Psoas muscle (tissue), 8 donors: ENCODE results near the gene GSX1. TPM values are rescaled to one million over a fixed set of nuclear protein-coding genes. Genes with fewer than 3 reads are reported as not detected.

Experiments used
- ATAC-seq, 4 donors: fragments of 200-7000 bp; cut with Tn5 transposase; one replicate each; pipeline ENCODE4 v1.9.1; 2020; ENCODE audit warnings: moderate library complexity in 3 of 4, mild to moderate bottlenecking in 2 of 4
- DNase-seq, 2 donors: peaks; one replicate each; pipeline ENCODE4 v3.0.0-alpha.2; 2020
- H3K27ac ChIP-seq: fragments of 200-600 bp; one replicate; pipeline ENCODE4 v1.8.0; 2022
- H3K27me3 ChIP-seq, 3 donors: fragments of 200-600 bp in 1 of 3; one replicate each; pipeline versions ENCODE4 v1.6.1 to v1.8.0; 2013 to 2022; ENCODE audit warnings: low read length in 2 of 3, mild to moderate bottlenecking in 2 of 3, moderate library complexity in 1 of 3; ENCODE audit not compliant: insufficient read depth in 3 of 3
- H3K36me3 ChIP-seq, 2 donors: fragments of 200-600 bp in 1 of 2; one replicate each; pipeline versions ENCODE4 v1.6.1 to v1.8.0; 2013 to 2022; ENCODE audit warnings: low read depth in 1 of 2, mild to moderate bottlenecking in 1 of 2, moderate library complexity in 1 of 2; ENCODE audit not compliant: insufficient read depth in 1 of 2
- H3K4me1 ChIP-seq: fragments of 200-600 bp; one replicate; pipeline ENCODE4 v1.8.0; 2022
- H3K4me3 ChIP-seq: fragments of 200-600 bp; one replicate; pipeline ENCODE4 v1.8.0; 2022; ENCODE audit warnings: mild to moderate bottlenecking
- H3K9me3 ChIP-seq: fragments of 200-600 bp; one replicate; pipeline ENCODE4 v1.8.0; 2022
- CTCF ChIP-seq: fragments of 200-600 bp; IDR thresholded peaks from one replicate; pipeline ENCODE4 v1.8.0; 2022; ENCODE audit warnings: antibody characterized with exemption
- WGBS, 3 donors: extraction: QIAGEN DNeasy Blood & Tissue Kit; methylation state at CpG; one replicate each; pipeline versions ENCODE4 v1.1.6 to v1.1.7; 2013; 5-methylcytosine and 5-hydroxymethylcytosine counted together
- intact Hi-C, 2 donors: fragments of 100-400 bp; cut with DNase I; formaldehyde crosslinking; loops; one replicate each; pipeline versions ENCODE4 v1.11.0 to v1.14.2; 2022
- polyA plus RNA-seq, 3 donors: library from polyadenylated mRNA; stranded (reverse); fragments of 200-250 nt; gene quantifications; one replicate each; pipeline ENCODE4 v1.2.3, GENCODE V29; 2013
- total RNA-seq, 4 donors: library from RNA; stranded (reverse); fragmentation: NEBNext Ultra II Directional in 2 of 4; extraction: Animal tissue kit (Norgen Biotek cat#: 25700) in 2 of 4; gene quantifications; one replicate each; pipeline versions ENCODE4 v1.2.1 to v1.2.4, GENCODE V29; 2021 to 2023
- donor health status: healthy with polysubstance abuse.
- donor health status: DM: no; HTN: no; CAD: no; lungs with moderate emphysema.
- donor health status: Bipolar disorder and iron deficiency.
- donor health status: healthy.
- donor health status: DM: yes; HTN: yes; CAD: no.
- donor health status: DM: no; HTN: no; CAD: no.
- donor health status: DM: no; HTN: no; CAD: no.
- donor health status: DM: yes; HTN: yes; CAD: no.

GSX1 gene
- total and polyA plus RNA-seq, 7 donors, result not detected

- H3K4me3 ChIP-seq, result no peak overlapping the region
- no peak for DNase-seq
- WGBS, 3 donors, result 10 to 13% (median 10%) methylated on average over 13 of the region's 13 CpGs
Measured at GRCh38 chr13:27775943-27776342, 16.3 kb upstream of the GSX1 start.

GRCh38 chr13:27782151-27782550 is 10.1 kb upstream of the GSX1 start:
- TF ChIP-seq CTCF, result no peak
- intact Hi-C loops, result loop anchor here in 1 of 2 donors (5.0 kb wide), 1 partner anchor 120 kb away; no protein-coding TSS in a partner anchor
- 66 to 72% (median 67%) methylated on average over 5 of the region's 5 CpGs for WGBS, 3 donors
- ATAC-seq (no peak), DNase-seq (no peak)
- H3K36me3 ChIP-seq, result no peaks in the 10 kb centered on the region
- H3K4me1 ChIP-seq, result no peaks in the 10 kb centered on the region
- no peak overlapping the region for H3K4me3 ChIP-seq
- H3K27me3 ChIP-seq, result peaks cover 0 to 41% (median 9%) of the 10 kb centered on the region in 3 donors
- no peaks in the 10 kb centered on the region for H3K9me3 ChIP-seq
- H3K27ac ChIP-seq, result no peak overlapping the region

More at GRCh38 chr13:27775943-27776342, 16.3 kb upstream of the GSX1 start:
- ATAC-seq, result no peak
- Histone ChIP-seq H3K27me3 (peaks cover 0 to 22% (median 3%) of the 10 kb centered on the region in 3 donors), H3K9me3 (no peaks in the 10 kb centered on the region), H3K36me3 (no peaks in the 10 kb centered on the region), H3K4me1 (no peaks in the 10 kb centered on the region), H3K27ac (no peak overlapping the region)
- intact Hi-C loops, result no loop called here
- TF ChIP-seq CTCF, result no peak

GRCh38 chr13:27783111-27783510 is 9.2 kb upstream of the GSX1 start:
- Histone ChIP-seq H3K9me3 (no peaks in the 10 kb centered on the region), H3K27ac (no peak overlapping the region), H3K27me3 (peaks cover 0 to 39% (median 9%) of the 10 kb centered on the region in 3 donors), H3K4me1 (no peaks in the 10 kb centered on the region), H3K4me3 (no peak overlapping the region), H3K36me3 (no peaks in the 10 kb centered on the region)
- ATAC-seq (no peak), DNase-seq (no peak)
- TF ChIP-seq CTCF, result peak; percentile 4
- intact Hi-C loops, result loop anchor here in 1 of 2 donors (5.0 kb wide), 1 partner anchor 121 kb away; no protein-coding TSS in a partner anchor
- WGBS, 3 donors, result 30 to 43% (median 31%) methylated on average over 4 of the region's 4 CpGs

- DNase-seq (no peak), ATAC-seq (no peak)
- Histone ChIP-seq H3K4me1 (peaks cover 23% of the 10 kb centered on the region), H3K36me3 (no peaks in the 10 kb centered on the region), H3K27me3 (peaks cover 0 to 86% (median 32%) of the 10 kb centered on the region in 3 donors), H3K27ac (no peak overlapping the region), H3K4me3 (no peak overlapping the region), H3K9me3 (no peaks in the 10 kb centered on the region)
- no peak for TF ChIP-seq CTCF
- 27 to 40% (median 38%) methylated on average over 1 of the region's 1 CpG for WGBS, 3 donors
- intact Hi-C loops, result no loop called here
Measured at GRCh38 chr13:27788271-27788670, 4.0 kb upstream of the GSX1 start.

GRCh38 chr13:27789153-27789494 is 3.2 kb upstream of the GSX1 start:
- H3K4me3 ChIP-seq, result no peak overlapping the region
- no peak for TF ChIP-seq CTCF
- H3K27ac ChIP-seq, result no peak overlapping the region
- ATAC-seq (no peak), DNase-seq (no peak)
- intact Hi-C loops, result no loop called here
- no peaks in the 10 kb centered on the region for H3K9me3 ChIP-seq
- no peaks in the 10 kb centered on the region for H3K36me3 ChIP-seq
- peaks cover 0 to 90% (median 35%) of the 10 kb centered on the region in 3 donors for H3K27me3 ChIP-seq
- 12 to 13% (median 12%) methylated on average over 6 of the region's 6 CpGs for WGBS, 3 donors
- H3K4me1 ChIP-seq, result peaks cover 23% of the 10 kb centered on the region
